Transverse colon (tissue), 4 donors: ENCODE results near the gene UNC93A.

Experiments used
- CTCF ChIP-seq, 5 experiments: fragments of 200-600 bp in 3 of 5; fragments of 450-650 bp in 2 of 5; sonication (generic) in 3 of 5; IDR thresholded peaks; 1 replicate in 2 of 5; 2 replicates in 3 of 5; pipeline ENCODE4 v1.5.1; 2016 to 2017; ENCODE audit warnings: antibody characterized with exemption in 5 of 5, inconsistent platforms in 3 of 5, mild to moderate bottlenecking in 2 of 5, moderate library complexity in 1 of 5
- EP300 ChIP-seq: sonication (generic); formaldehyde crosslinking; IDR thresholded peaks from one replicate; pipeline ENCODE4 v1.6.1; 2017; ENCODE audit warnings: antibody characterized with exemption, low read depth
- POLR2A ChIP-seq: fragments of 450-650 bp; IDR thresholded peaks from one replicate; pipeline ENCODE4 v1.6.1; 2016; ENCODE audit warnings: antibody characterized with exemption, mild to moderate bottlenecking, moderate library complexity
- POLR2AphosphoS5 ChIP-seq, 3 donors: sonication (generic); formaldehyde crosslinking; IDR thresholded peaks; one replicate each; pipeline ENCODE4 v1.6.1; 2016; ENCODE audit warnings: antibody characterized with exemption in 3 of 3

- TF ChIP-seq POLR2A, result no peak
- TF ChIP-seq EP300, result no peak
- TF ChIP-seq CTCF (IDR thresholded peaks at IDR 0.05), result no peak
- no peak for TF ChIP-seq POLR2AphosphoS5 (IDR thresholded peaks at IDR 0.05)
Measured at GRCh38 chr6:167336844-167337630, 45.9 kb downstream of the UNC93A start.
